IPS-18c (cell line): ENCODE data around the gene TLL2.

Experiments used
- H3K4me3 ChIP-seq: 2 replicates; pipeline ENCODE4 v1.7.0; 2013; ENCODE audit warnings: low read depth, mild to moderate bottlenecking, low read length, moderate library complexity; ENCODE audit not compliant: insufficient read depth
- H3K9me3 ChIP-seq: one replicate; pipeline ENCODE4 v1.6.1; 2013; ENCODE audit warnings: mild to moderate bottlenecking, low read length, moderate library complexity; ENCODE audit not compliant: control insufficient read depth, insufficient read depth

Gene TLL2

DNA sequence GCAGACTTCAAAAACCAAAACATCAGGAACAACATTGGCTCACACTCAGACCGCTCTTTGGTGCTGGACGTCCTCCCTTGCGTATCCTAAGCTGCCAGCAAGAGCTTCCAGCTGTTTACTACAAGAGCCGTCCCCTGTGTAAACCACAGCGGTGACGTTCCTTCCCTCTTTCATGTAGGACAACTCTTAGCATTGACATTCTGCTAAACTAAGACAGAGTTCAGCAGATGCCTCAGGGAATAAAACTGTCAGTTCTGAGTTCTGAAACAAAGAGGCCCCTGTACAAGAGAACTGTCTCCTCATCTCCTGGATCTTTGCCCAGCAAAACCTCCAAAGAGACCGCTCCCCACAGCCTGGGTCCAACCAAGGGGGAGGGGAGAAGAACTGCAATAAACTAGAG, 97.1 kb downstream of the TLL2 start:
- Histone ChIP-seq H3K4me3 (no peak overlapping the region), H3K9me3 (no peaks in the 10 kb centered on the region)

DNA sequence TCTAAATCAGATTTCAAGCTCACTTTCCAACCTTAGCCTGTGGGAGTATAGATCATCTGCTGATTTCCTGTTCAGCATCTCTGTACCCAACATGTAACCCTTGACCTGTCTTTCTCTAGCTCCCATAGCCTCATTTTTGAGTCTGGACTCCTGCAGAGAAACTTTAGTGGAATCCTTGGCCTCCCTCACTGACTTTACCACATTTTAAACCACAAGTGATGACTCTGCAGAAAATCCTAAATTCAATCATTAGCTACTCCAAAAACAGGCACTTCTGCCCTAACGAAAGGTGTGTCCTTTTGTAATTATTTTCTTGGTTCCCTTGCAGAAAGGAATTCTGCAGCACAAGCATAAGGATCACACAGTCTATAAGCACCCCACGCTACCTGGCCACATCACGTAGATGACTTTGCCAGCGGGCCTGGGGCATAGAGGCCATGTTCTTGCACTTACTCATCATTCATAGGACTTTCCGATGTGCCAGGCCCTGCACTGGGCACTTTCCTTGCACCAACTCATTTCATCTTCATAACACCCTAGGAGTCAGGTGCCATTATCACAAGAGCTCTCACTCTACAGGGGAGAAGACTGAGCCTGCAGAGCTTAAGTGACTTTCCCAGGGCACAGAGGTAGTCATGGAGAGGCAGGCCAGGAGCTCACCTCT, 97.7 kb downstream of the TLL2 start:
- Histone ChIP-seq H3K9me3 (no peaks in the 10 kb centered on the region), H3K4me3 (no peak overlapping the region)

DNA sequence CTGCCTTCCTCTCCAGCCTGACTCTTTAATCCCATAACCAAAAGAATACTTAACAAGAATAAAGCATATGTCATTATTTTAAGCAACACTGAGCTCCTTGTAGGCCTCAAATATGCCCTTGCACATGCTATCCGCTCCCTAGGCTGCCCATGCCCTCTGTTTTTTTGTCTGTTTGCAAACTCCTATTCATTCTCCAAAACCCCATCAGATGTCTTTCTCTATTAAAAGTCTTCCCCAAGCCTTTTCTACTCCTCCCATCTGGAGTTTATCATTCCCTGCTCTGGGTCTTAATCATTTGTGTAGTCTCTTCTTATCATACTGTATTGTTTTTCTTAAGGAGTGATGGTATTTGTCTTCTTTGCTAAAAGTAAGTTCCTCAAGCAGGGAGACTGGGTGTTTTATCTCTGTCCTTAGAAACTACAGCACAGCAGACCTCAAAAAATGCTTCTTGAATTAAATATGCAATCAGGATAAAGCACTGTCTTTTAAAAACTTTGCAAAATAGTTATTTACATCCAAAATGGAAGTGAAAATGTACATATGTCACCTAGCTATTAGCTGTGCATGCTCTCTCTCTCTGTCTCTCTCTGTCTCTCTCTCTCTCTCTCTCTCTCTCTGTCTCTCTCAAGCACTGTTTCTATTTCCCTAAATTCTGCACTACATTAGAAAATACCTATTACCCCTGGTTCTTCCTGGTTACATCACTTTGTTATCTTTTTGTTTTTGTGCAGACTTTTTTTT, 98.4 kb downstream of the TLL2 start:
- Histone ChIP-seq H3K9me3 (no peaks in the 10 kb centered on the region), H3K4me3 (no peak overlapping the region)

DNA sequence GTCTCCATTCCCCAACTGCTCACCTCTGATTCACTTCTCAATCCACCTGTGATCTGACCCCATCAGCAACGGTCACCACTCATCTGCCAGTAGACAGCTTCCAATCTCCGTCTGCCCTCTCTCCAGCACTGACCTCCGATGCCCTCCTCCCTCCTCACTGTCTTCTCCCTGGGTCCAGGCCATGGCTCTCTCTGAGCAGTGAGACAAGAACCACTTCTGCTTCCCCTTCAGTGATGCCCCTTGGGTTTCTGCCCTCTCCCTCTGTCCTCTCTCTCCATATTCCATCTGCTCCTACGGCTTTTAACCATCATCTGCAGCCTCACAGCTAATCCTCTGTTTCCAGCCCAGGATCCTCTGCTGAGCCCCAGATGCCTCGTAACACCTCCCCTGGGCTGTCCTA, 99.4 kb downstream of the TLL2 start:
- Histone ChIP-seq H3K9me3 (no peaks in the 10 kb centered on the region), H3K4me3 (no peak overlapping the region)

DNA sequence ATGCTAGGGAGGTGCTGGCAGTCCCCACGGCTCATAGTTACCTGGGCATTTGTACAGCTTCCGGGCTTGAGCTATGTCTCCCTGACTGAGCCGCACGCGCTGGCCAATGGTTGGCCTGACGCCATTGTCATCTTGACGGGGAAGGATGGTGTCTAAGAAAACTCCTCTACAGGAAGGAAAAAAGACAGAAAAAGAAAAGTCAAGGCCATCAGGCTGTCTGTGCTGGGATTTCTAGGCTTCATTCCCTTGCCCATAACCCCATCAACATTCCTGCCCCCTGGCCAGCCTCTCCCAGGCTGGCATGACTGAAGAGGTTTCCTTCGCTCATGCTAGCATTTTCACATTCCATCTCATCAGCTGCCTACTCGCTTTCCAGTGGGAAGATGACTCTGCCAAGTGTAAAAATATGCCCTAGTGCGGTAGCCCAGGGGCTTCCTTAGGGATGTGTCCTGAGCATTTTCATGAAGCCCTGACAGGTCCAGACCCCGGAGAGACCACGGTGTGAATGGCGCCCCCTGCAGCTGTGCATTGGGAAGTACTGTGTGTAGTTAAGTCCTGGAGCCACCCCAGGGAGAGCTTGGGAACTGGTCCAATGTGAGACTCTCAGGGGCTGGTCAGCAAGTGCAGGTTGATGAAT, 100.5 kb downstream of the TLL2 start:
- no peaks in the 10 kb centered on the region for H3K9me3 ChIP-seq
- H3K4me3 ChIP-seq: no peak overlapping the region

DNA sequence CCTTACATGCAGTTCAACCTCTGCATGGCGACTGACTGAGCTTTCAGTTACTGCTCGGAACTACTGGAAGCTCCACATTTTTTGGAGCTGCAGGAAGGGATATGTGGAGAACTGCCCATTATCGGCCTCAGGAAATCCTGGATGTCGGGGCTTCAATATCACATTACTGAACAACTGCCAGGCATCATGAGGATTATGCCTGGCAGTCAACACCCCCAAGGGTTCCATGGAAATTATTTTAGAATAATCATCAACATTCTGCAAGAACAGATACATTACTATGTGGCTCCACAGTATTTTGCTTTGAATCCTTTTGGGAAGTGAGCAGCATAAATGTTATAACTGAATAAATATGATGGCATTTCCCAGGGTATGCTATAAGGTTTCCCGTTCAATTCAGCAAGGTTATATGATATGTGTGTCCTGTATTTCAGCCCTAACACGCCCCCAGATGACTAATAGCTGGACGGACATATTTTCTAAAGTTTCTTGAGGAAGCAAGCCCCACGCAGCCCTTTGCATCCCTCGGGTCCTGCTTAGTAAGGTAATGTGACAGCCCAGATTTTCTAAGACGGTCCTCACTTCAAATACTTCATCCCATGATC, 101.9 kb downstream of the TLL2 start:
- H3K9me3 ChIP-seq: no peaks in the 10 kb centered on the region
- H3K4me3 ChIP-seq: no peak overlapping the region

DNA sequence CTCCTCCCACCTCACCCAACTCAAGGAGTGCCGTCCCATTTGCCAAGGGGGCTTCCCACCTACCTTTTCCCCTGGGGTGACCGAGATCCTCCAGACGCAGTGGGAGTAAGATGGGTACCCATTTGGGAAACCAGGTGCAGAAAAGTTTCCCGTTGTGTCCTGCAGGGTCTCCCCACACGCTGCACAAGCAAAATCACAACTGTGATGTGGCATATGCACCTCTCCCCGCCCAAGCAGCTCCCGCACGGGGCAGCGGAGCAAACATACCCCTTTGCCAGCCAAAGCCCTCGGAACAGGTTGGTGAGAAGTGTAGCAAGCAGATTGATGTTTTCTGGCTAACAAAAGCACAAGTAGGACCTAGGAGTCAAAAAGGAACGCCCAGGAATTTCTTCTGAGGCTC, 103.4 kb downstream of the TLL2 start:
- Histone ChIP-seq H3K4me3 (no peak overlapping the region), H3K9me3 (no peaks in the 10 kb centered on the region)

DNA sequence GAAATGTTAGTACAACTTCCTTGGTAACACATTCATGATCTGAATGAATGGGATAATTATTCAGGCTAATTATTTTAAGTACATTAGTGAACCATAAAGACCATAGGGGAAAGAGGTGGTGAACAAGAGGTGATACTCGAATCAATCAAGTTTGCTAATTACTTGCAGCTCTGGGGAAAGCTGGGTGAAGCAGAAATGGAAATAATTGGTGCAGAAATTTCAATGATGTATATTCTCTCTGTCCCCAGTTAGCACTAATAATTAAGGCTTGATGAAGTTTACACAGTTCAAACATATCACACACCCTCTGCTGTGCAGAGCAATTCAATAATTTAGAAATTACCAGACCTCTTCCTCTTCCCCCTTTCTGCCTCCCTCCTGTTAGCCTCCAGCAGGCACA, 105.5 kb downstream of the TLL2 start:
- Histone ChIP-seq H3K9me3 (no peaks in the 10 kb centered on the region), H3K4me3 (no peak overlapping the region)

DNA sequence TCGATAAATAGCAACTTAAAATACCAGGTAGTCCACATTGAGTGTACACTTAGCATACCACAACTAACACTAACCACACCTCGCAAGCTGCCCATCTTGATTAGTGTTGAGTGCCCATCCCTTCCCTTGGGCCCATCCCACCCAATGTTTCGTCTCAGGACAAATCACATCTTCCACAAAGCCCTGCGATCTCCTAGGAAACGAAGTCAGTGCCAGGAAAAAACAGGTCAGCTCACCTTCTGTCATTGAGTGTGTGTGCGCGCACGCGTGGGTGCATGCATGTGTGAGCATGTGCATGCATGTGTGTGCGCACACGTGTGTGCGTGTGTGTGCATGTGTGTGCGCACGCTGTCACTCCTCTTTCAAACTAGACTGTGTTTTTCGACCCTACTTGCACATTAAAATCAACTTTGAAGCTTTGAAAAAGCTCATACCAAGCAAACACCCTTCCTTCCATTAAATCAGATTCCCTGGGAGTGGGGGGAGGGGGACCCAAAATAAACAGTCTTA, 106.1 kb downstream of the TLL2 start:
- H3K4me3 ChIP-seq: no peak overlapping the region

DNA sequence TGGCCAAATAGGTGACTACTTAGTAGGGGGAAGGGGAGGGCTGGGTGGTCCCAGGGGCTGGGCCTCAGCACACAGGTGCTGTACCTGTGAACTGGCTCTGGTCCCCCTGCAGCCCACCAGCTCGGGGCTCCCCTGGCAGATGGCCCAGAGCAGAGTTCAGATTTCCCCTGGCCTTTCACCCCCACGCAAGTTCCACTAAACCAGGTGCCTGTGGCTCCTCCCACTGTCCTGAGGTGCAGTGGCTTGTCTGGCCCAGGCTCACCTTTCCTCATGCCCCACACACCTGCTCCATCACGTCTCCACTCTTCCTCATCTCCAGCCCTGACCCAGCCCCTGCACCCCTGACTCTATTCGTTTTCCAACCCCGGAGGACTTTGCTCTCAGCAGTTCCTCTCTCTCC, 107.6 kb downstream of the TLL2 start:
- Histone ChIP-seq H3K9me3 (no peaks in the 10 kb centered on the region), H3K4me3 (no peak overlapping the region)

More for the DNA sequence above, 106.1 kb downstream of the TLL2 start:
- H3K9me3 ChIP-seq: no peaks in the 10 kb centered on the region

DNA sequence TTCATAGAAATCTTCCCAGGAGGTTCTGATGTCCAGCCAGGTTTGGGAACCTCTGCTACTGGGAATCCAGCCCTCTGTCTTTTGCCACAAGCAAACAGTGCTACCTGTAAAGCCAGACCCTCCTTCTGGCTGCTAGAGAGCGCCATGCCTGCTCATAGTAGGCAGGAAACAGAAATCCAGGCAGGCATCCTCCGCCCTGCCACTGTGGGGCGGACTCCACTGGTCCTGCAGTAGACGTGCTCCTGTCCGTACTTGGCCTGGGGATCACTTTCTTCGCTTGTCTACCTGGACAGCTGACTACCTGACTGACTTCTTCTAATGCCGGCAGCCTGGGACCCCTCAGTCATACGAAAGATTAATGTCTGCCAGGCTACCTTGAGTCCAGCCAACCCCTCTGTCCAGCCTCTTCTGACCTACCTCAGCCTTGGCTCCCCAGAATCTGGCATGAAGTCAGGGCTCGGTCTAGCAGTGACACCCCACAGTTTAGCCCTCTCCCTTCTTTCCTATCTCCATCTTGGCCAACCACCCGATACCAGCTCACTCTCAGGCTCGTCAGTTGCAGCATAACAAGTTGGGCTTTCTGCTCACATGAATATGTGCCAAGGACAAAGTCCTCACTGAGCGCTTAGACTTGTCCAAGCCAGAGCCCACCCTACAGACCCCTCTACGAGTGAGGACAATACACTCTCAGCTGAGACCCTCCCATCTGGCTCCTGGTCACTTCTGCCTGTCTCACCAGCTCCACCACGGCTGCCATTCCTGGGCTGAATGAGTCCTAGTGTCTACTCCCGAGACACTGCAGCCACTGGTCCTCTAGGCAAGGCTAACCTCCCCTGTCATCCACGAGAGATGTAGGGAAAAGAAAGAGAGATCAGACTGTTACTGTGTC, 111.1 kb downstream of the TLL2 start:
- Histone ChIP-seq H3K4me3 (no peak overlapping the region), H3K9me3 (no peaks in the 10 kb centered on the region)

DNA sequence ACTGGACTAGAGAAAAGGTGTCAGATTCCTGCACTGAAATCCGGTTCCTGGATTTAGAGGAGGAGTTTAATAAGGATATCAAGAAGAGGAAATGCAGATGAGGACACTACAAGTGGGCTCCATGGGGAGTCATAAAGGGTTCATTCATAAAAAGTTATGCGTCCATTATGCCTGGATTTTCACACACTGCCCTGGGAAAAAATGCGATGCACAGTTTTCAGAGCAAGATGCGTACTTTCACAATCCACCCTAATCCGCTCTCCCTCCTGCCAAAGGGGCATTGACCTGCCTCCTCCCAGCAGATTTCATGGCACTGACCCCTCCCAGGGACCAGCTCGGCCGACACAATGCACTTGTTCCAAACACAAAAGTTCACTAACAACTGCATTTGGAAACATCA, 112.7 kb downstream of the TLL2 start:
- Histone ChIP-seq H3K9me3 (no peaks in the 10 kb centered on the region), H3K4me3 (no peak overlapping the region)

DNA sequence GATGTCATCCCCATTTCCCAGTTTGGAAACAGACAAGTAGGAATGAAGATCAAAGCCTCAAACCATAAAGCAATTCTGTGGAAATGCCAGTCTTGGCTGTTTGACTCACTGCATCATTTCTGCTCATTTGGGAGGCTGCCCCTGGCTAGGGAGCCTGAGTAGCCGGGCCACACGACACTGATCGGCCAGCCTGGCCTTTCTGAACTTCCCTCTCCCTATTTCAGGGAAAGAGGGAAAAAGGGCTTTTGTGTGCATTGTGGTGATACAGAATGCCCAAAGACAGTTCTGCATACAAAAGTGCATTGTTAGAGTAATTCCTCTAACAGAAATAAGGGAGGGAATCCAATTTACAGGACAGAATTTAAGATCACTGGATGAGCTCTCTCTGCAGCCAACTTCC, 113.3 kb downstream of the TLL2 start:
- Histone ChIP-seq H3K9me3 (no peaks in the 10 kb centered on the region), H3K4me3 (no peak overlapping the region)

DNA sequence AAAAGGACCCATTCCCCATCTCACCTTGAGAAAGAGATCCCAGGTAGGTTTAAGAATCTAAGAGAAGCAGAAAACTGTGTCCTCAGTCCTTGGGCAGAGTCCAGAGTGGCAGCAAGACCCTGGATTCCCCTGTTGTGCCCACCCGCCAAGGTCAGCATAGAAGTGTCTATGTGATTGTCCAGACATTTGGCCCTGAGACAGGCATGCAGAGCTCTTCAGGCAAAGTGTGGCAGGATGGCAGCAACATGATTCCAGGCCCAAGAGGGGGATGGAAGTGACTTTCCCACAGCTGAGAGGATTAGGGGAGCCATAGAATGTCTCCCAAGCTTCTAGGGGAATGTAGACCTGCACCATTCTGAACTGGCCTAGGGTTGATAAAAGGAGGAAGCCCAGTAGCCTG, 115.8 kb downstream of the TLL2 start:
- no peak overlapping the region for H3K4me3 ChIP-seq
- H3K9me3 ChIP-seq: no peaks in the 10 kb centered on the region

DNA sequence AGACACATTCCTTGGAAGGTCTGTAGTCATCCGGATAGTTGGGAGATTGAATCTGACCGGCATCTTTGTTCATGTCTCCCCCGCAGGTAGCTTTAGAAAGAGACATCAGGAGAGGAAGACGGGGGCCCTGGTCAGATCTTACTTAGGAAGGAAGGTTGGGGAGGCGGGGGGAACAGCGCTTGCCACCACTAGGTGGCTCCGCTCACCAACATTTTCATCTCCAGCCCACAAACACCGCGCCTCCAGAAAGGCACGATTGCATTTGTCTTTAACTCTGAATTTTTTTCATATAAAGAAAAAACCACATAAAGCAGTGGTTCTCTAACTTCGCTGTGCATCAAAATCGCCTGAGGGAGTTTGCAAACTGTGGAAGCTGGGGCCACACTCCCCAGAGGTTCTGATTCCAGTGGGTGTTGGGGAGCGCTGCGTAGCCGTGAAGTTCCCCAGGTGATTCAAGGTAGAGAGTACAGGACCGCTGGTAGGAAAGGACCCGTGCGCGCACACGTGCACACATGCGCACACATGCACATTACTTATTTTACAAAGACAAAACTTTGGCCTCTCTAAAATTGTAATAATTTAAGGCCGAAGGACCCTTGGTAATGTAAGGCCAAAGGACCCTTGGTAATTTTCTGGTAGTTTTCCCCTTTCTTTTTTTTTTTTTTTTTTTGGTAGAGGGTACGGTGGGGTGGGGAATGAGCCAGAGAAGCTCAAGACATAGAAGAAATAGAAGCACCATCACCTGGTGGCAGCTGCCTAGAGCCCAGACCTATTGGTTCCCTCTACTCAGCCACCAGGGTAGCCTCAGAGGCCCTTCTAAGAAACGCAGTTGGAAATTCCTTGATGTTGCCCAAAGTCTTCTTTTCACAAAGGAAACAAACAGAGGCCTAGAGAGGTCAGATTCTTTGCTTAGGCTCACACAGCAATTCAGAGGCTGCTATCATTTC, 117.5 kb downstream of the TLL2 start:
- no peak overlapping the region; the same call in 1 of the 2 replicates for H3K4me3 ChIP-seq
- no peaks in the 10 kb centered on the region for H3K9me3 ChIP-seq

DNA sequence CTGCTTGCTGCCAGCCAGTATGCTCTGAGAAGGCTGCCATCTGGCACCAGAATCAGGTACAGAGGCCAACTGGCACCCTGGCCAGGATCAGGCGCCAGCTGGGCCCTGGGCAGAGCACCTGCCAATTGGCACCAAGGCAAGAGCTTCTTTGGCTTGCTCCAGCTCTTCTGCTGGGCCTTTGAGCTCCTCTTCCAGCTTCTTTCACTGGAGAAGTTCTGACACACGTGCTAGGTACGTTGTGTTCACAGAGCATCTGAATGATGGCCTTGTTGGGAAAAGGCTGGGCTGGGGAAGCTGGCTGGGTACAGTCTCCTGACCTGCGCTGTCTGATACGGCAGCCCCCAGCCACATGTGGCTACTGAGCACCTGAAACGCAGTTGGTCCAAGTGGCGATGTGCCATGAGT, 123.3 kb downstream of the TLL2 start:
- no peaks in the 10 kb centered on the region for H3K9me3 ChIP-seq
- H3K4me3 ChIP-seq: no peak overlapping the region
